ENCODE results near the gene CBLB. TPM values are rescaled to one million over a fixed set of nuclear protein-coding genes. Genes with fewer than 3 reads are reported as not detected.

CBLB gene
- polyA plus RNA-seq, 1 experiment, result 19.3 TPM

GRCh38 chr3:105876780-105877327 is 8.0 kb upstream of the CBLB start:
- ChIA-PET CTCF (no interaction called here), POLR2A (no interaction called here)
- TF ChIP-seq CTCF (IDR thresholded peaks at IDR 0.05; ENCODE audit: insufficient read depth, low read depth, low read length), result no peak
- no peak for DNase-seq (ENCODE audit: low read depth)
- Histone ChIP-seq H3K36me3 (ENCODE audit: control insufficient read depth, insufficient read depth, low read length) (no peaks in the 10 kb centered on the region), H3K4me3 (ENCODE audit: low read depth, low read length) (no peak overlapping the region), H3K27me3 (ENCODE audit: control insufficient read depth, insufficient read depth, low read length) (no peaks in the 10 kb centered on the region)

- Histone ChIP-seq H3K36me3 (ENCODE audit: control insufficient read depth, insufficient read depth, low read length) (no peaks in the 10 kb centered on the region), H3K4me3 (ENCODE audit: low read depth, low read length) (peak overlapping the region; percentile 96), H3K27me3 (ENCODE audit: control insufficient read depth, insufficient read depth, low read length) (no peaks in the 10 kb centered on the region)
- DNase-seq (ENCODE audit: low read depth), result no peak
- CTCF ChIA-PET, result interaction anchor here (0.8 to 1.3 kb wide), 3 partner anchors 9 to 358 kb away, joined by 3 to 7 read pairs (median 3); no protein-coding TSS in a partner anchor
- TF ChIP-seq CTCF (IDR thresholded peaks at IDR 0.05; ENCODE audit: insufficient read depth, low read depth, low read length), result no peak
- POLR2A ChIA-PET, result no interaction called here
These were observed 1.3 kb upstream of the CBLB start for GRCh38 chr3:105869861-105870755.

DNA sequence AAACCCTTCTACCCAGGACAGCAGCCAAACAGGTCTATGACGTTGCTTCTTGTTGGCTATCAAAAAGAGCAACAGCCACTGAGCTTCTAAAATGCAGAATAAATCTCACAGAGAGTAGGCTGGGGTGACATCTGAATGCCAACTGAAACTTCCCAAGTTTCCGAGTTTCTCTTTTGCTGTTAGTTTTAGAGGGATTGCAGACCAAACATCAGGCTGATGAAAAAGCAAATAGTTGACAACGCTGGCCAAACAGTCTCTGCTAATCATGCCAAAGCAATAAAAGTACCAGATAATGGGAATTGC is 670 bp upstream of the CBLB start:
- Histone ChIP-seq H3K4me3 (ENCODE audit: low read depth, low read length) (peak overlapping the region; percentile 96), H3K36me3 (ENCODE audit: control insufficient read depth, insufficient read depth, low read length) (no peaks in the 10 kb centered on the region), H3K27me3 (ENCODE audit: control insufficient read depth, insufficient read depth, low read length) (no peaks in the 10 kb centered on the region)
- DNase-seq (ENCODE audit: low read depth), result no peak
- no peak for TF ChIP-seq CTCF (IDR thresholded peaks at IDR 0.05; ENCODE audit: insufficient read depth, low read depth, low read length)
- CTCF ChIA-PET, result interaction anchor here (0.8 to 1.3 kb wide), 3 partner anchors 9 to 358 kb away, joined by 3 to 7 read pairs (median 3); no protein-coding TSS in a partner anchor
- POLR2A ChIA-PET, result no interaction called here

DNA sequence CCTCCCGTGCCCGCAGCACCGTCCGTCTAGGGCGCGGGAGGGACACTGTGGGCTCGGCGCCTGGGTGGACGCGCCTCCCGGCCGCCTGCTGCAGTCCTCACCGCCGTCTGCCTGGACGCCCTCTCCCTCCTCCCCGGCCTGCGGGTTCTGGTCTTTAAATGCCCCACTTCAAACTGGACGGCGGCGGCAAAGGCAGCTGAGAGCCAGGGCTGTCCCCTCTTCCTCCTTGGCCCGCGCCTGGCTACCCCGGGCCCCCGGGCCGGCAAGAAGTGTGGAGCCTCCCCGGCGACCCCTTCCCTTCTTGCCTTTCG is 426 bp downstream of the CBLB start:
- H3K36me3 ChIP-seq (ENCODE audit: control insufficient read depth, insufficient read depth, low read length), result no peaks in the 10 kb centered on the region; the same call in 1 of the 2 replicates
- TF ChIP-seq CTCF (IDR thresholded peaks at IDR 0.05; ENCODE audit: insufficient read depth, low read depth, low read length), result no peak
- CTCF ChIA-PET, result no interaction called here
- no peak for DNase-seq (ENCODE audit: low read depth)
- peak overlapping the region; percentile 96 for H3K4me3 ChIP-seq (ENCODE audit: low read depth, low read length)
- POLR2A ChIA-PET, result no interaction called here
- H3K27me3 ChIP-seq (ENCODE audit: control insufficient read depth, insufficient read depth, low read length), result no peaks in the 10 kb centered on the region

- no peak for TF ChIP-seq CTCF (IDR thresholded peaks at IDR 0.05; ENCODE audit: insufficient read depth, low read depth, low read length)
- no peak for DNase-seq (ENCODE audit: low read depth)
- H3K4me3 ChIP-seq (ENCODE audit: low read depth, low read length), result peak overlapping the region; percentile 96
- no peaks in the 10 kb centered on the region for H3K27me3 ChIP-seq (ENCODE audit: control insufficient read depth, insufficient read depth, low read length)
- no peaks in the 10 kb centered on the region; the same call in 1 of the 2 replicates for H3K36me3 ChIP-seq (ENCODE audit: control insufficient read depth, insufficient read depth, low read length)
- ChIA-PET CTCF (interaction anchor here (0.7 kb wide), 1 partner anchor 11 kb away, joined by 3 read pairs; no protein-coding TSS in a partner anchor), POLR2A (interaction anchor here (0.6 kb wide), 1 partner anchor 10 kb away, joined by 3 read pairs; no protein-coding TSS in a partner anchor)
These were observed 941 bp downstream of the CBLB start for GRCh38 chr3:105867712-105868430.
